Spleen (tissue), 7 donors: ENCODE data around the gene DAP3.
A peak's percentile ranks its signal among the peaks of the same experiment; 100 is the strongest.

Experiments used
- CTCF ChIP-seq, 11 experiments: fragments of 200-600 bp in 7 of 11; fragments of 450-650 bp in 4 of 11; sonication (generic) in 4 of 11; IDR thresholded peaks in 8 of 11; conservative IDR thresholded peaks in 3 of 11; 1 replicate in 7 of 11; 2 replicates in 4 of 11; pipeline versions ENCODE4 v1.4.0 to v1.8.0; 2016 to 2021; ENCODE audit warnings: antibody characterized with exemption in 11 of 11, inconsistent platforms in 4 of 11, mild to moderate bottlenecking in 1 of 11
- POLR2AphosphoS5 ChIP-seq, 3 donors: sonication (generic); formaldehyde crosslinking; IDR thresholded peaks; one replicate each; pipeline ENCODE4 v1.5.1; 2017; ENCODE audit warnings: antibody characterized with exemption in 3 of 3
- donor health status: DM: no; HTN: no; CAD: no; lungs with moderate emphysema.
- donor health status: DM: no; HTN: no; CAD: no.
- donor health status: DM: no; HTN: no; CAD: no.

GRCh38 chr1:155688324-155689080 is 389 bp upstream of the DAP3 start, which contains the start of gene YY1AP1:
- peak in 5 of 11 experiments; percentile 3 to 28 (median 14) for TF ChIP-seq CTCF (IDR thresholded peaks at IDR 0.05 in 8 of 11, conservative IDR thresholded peaks at IDR 0.05 in 3 of 11)
- peak; percentile 83 to 94 (median 90) for TF ChIP-seq POLR2AphosphoS5 (IDR thresholded peaks at IDR 0.05)
